NT2/D1 (cell line): ENCODE measurements around the gene ARMCX4.

Experiments used
- YY1 ChIP-seq: IDR thresholded peaks from 2 replicates; pipeline ENCODE4 v1.6.1; 2011; ENCODE audit not compliant: insufficient read length, insufficient read depth
- ZNF274 ChIP-seq: IDR thresholded peaks from 2 replicates; pipeline ENCODE4 v1.6.1; 2011; ENCODE audit warnings: mild to moderate bottlenecking, low read depth, low read length

DNA sequence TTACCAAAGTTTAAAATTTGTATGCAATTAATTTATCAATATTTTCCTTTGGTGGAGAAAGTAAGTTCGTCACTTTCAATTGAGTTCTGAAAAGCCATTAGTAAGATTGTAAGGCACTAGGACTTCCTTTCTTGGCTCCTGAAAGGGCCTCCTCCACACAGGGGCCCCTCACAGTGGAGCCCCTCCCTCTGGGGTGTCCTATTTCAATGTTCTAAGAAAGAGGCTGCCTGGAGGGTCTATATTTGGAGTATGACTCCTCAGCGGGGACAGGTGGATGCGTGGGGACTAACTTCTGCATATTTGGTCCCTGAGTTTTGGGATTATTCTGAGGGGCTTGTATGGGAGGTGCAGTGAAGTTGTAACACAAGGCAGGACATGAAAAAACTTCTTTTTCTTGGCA, 1.6 kb upstream of the ARMCX4 start:
- TF ChIP-seq YY1: no peak
- TF ChIP-seq ZNF274: no peak
